DOHH2 (cell line): ENCODE measurements around the gene KCTD11.
"Not testable (repeated sequence)": the region's sequence is repeated elsewhere in the genome, so short reads cannot be mapped to it uniquely, and the experiment has no call there.

Experiments
- H3F3A ChIP-seq: fragments of 200-600 bp; sonication (generic), shearing (Covaris generic); 2 replicates; pipeline ENCODE4 v1.6.0; 2016; ENCODE audit warnings: antibody characterized with exemption, mild to moderate bottlenecking; ENCODE audit not compliant: control insufficient read depth, insufficient read depth
- H3K27ac ChIP-seq: fragments of 200-600 bp; sonication (generic); 2 replicates; pipeline ENCODE4 v1.5.1; 2014; ENCODE audit warnings: low read depth, mild to moderate bottlenecking, low read length, moderate library complexity
- H3K27me3 ChIP-seq: fragments of 200-600 bp; sonication (generic); 2 replicates; pipeline ENCODE4 v1.6.1; 2014; ENCODE audit warnings: mild to moderate bottlenecking, low read length, mixed read lengths; ENCODE audit not compliant: control insufficient read depth
- H3K36me3 ChIP-seq: fragments of 200-600 bp; sonication (generic); 2 replicates; pipeline ENCODE4 v1.6.1; 2014; ENCODE audit warnings: mild to moderate bottlenecking, low read length, moderate library complexity, mixed read lengths; ENCODE audit not compliant: control insufficient read depth
- H3K4me1 ChIP-seq: fragments of 200-600 bp; sonication (generic); 2 replicates; pipeline ENCODE4 v1.6.1; 2014; ENCODE audit warnings: mild to moderate bottlenecking, low read length, mixed read lengths; ENCODE audit not compliant: control insufficient read depth
- H3K4me2 ChIP-seq: fragments of 200-600 bp; sonication (generic); 2 replicates; pipeline ENCODE4 v1.6.0; 2014; ENCODE audit warnings: mild to moderate bottlenecking, low read length, moderate library complexity
- H3K4me3 ChIP-seq: fragments of 200-600 bp; sonication (generic); 2 replicates; pipeline ENCODE4 v1.5.1; 2014; ENCODE audit warnings: mild to moderate bottlenecking, low read length, mixed read lengths
- H3K79me2 ChIP-seq: fragments of 200-600 bp; sonication (generic); 2 replicates; pipeline ENCODE4 v1.6.1; 2014; ENCODE audit warnings: mild to moderate bottlenecking, low read length, mixed read lengths; ENCODE audit not compliant: control insufficient read depth
- H3K9me2 ChIP-seq: fragments of 200-600 bp; sonication (generic); replicated peaks from 2 replicates; pipeline ENCODE4 v1.6.1; 2014; ENCODE audit warnings: mild to moderate bottlenecking, low read length, mixed read lengths; ENCODE audit not compliant: control insufficient read depth
- H3K9me3 ChIP-seq: fragments of 200-600 bp; sonication (generic); 2 replicates; pipeline ENCODE4 v1.6.1; 2014; ENCODE audit warnings: antibody characterized with exemption, low read length, mixed read lengths; ENCODE audit not compliant: control insufficient read depth, insufficient read depth
- H4K20me1 ChIP-seq: fragments of 200-600 bp; sonication (generic); 2 replicates; pipeline ENCODE4 v1.6.0; 2014; ENCODE audit warnings: low read depth, mild to moderate bottlenecking, antibody characterized with exemption, low read length, moderate library complexity; ENCODE audit not compliant: control insufficient read depth, insufficient read depth
- CTCF ChIP-seq: fragments of 200-600 bp; sonication (generic); IDR thresholded peaks from one replicate; pipeline ENCODE4 v1.5.1; 2014; ENCODE audit warnings: antibody characterized with exemption, mild to moderate bottlenecking, low read depth, low read length; ENCODE audit not compliant: poor library complexity, severe bottlenecking
- EZH2phosphoT487 ChIP-seq: fragments of 200-600 bp; sonication (generic); IDR thresholded peaks from 2 replicates; pipeline ENCODE4 v1.6.1; 2017; ENCODE audit warnings: borderline replicate concordance, mild to moderate bottlenecking, antibody characterized with exemption, low read length, moderate library complexity, mixed read lengths

Gene KCTD11

GRCh38 chr17:7336240-7337175, 15.5 kb upstream of the KCTD11 start, which contains the start of gene ACAP1:
TSS of gene ACAP1 (plus strand) at chr17:7336529. CDS start at chr17:7336735, 206 bp downstream.
- H3K36me3 ChIP-seq, result peaks cover 33% of the 10 kb centered on the region
- no peaks in the 10 kb centered on the region for H3K27me3 ChIP-seq
- peak within 1 kb of the TSS; percentile 99 for H3K4me2 ChIP-seq
- H3K4me3 ChIP-seq, result peak within 1 kb of the TSS; percentile 88
- H3K9me3 ChIP-seq, result no peaks in the 10 kb centered on the region
- no peaks in the 10 kb centered on the region for H4K20me1 ChIP-seq
- peak within 1 kb of the TSS; percentile 84 for H3K27ac ChIP-seq
- peaks cover 60% of the 10 kb centered on the region for H3K4me1 ChIP-seq
- no peaks in the 10 kb centered on the region for H3K9me2 ChIP-seq
- H3K79me2 ChIP-seq, result peaks cover 38% of the 10 kb centered on the region
- TF ChIP-seq EZH2phosphoT487 (no peak), CTCF (no peak)
- H3F3A ChIP-seq, result peaks cover 9% of the 10 kb centered on the region

GRCh38 chr17:7337600-7337999, 14.4 kb upstream of the KCTD11 start:
- Histone ChIP-seq H3K27ac (peak overlapping the region; percentile 84), H3K4me3 (peak overlapping the region; percentile 88), H3K79me2 (peaks cover 38% of the 10 kb centered on the region), H3K4me1 (peaks cover 49% of the 10 kb centered on the region), H3K4me2 (peak overlapping the region; percentile 99), H3K36me3 (peaks cover 42% of the 10 kb centered on the region)
- H3K9me3 ChIP-seq, H4K20me1 ChIP-seq, H3K27me3 ChIP-seq, H3K9me2 ChIP-seq, H3F3A ChIP-seq: not testable (repeated sequence)

- no peaks in the 10 kb centered on the region for H3K9me2 ChIP-seq
- H3K4me3 ChIP-seq, result no peak overlapping the region
- no peaks in the 10 kb centered on the region for H3K9me3 ChIP-seq
- H3K27ac ChIP-seq, result no peak overlapping the region
- no peaks in the 10 kb centered on the region for H4K20me1 ChIP-seq
- no peak overlapping the region for H3K4me2 ChIP-seq
- H3K79me2 ChIP-seq, result peaks cover 37% of the 10 kb centered on the region
- peaks cover 33% of the 10 kb centered on the region for H3K4me1 ChIP-seq
- H3F3A ChIP-seq, result peaks cover 7% of the 10 kb centered on the region
- TF ChIP-seq EZH2phosphoT487 (no peak), CTCF (no peak)
- H3K27me3 ChIP-seq, result no peaks in the 10 kb centered on the region
- peaks cover 53% of the 10 kb centered on the region for H3K36me3 ChIP-seq
Measured at GRCh38 chr17:7340179-7340578, 11.8 kb upstream of the KCTD11 start.

GRCh38 chr17:7341842-7342241, 10.1 kb upstream of the KCTD11 start:
- H3K36me3 ChIP-seq, result peaks cover 60% of the 10 kb centered on the region
- peaks cover 7% of the 10 kb centered on the region for H3F3A ChIP-seq
- H3K9me3 ChIP-seq, result no peaks in the 10 kb centered on the region
- H3K4me2 ChIP-seq, result no peak overlapping the region
- no peak overlapping the region for H3K27ac ChIP-seq
- peaks cover 22% of the 10 kb centered on the region for H3K79me2 ChIP-seq
- H3K4me3 ChIP-seq, result no peak overlapping the region
- H3K27me3 ChIP-seq, result no peaks in the 10 kb centered on the region
- no peaks in the 10 kb centered on the region for H3K9me2 ChIP-seq
- TF ChIP-seq CTCF, result no peak
- TF ChIP-seq EZH2phosphoT487, result no peak
- no peaks in the 10 kb centered on the region; the same call in 1 of the 2 replicates for H4K20me1 ChIP-seq
- H3K4me1 ChIP-seq, result peaks cover 19% of the 10 kb centered on the region
